ENCODE measurements around the gene USP6NL.
"Not testable (repeated sequence)": the region's sequence is repeated elsewhere in the genome, so short reads cannot be mapped to it uniquely, and the experiment has no call there.

USP6NL gene

GRCh38 chr10:11446133-11446532 is 165.3 kb downstream of the USP6NL start:
- no peak for DNase-seq (ENCODE audit: low read depth, low spot score)

DNA sequence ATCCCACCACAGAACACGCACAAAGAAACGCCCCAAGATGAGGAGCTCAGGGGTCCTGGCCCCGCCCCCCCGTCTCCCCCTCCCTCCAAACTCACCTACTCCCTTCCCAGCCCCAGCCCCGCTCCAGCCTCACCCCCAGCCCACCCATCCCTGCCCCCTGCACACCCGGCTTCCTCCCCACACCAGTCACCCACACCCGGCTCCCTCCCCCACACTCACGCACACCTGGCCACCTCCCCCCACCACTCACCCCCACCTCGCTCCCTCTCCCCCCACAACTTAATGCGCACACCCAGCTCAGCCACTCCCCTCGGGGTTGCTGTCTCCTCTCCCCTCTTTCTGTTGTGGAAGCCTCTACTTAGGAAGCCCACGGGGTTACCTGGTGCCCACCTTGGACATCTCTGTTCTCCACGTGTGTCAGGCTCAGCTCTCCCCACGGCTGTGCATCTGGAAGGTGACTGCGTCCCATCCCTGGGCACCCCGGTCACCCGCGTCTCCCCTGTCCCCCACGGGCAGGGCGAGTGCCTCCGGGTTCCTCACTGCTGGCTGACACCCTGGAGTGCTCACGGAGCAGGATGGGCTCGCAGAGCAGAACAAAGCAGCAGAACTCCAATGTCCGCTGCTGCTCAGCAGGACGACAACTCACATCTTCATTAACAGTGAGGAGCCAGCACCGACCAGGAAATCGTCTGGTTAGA is 166.8 kb downstream of the USP6NL start:
- DNase-seq (ENCODE audit: low read depth, low spot score) = no peak

DNA sequence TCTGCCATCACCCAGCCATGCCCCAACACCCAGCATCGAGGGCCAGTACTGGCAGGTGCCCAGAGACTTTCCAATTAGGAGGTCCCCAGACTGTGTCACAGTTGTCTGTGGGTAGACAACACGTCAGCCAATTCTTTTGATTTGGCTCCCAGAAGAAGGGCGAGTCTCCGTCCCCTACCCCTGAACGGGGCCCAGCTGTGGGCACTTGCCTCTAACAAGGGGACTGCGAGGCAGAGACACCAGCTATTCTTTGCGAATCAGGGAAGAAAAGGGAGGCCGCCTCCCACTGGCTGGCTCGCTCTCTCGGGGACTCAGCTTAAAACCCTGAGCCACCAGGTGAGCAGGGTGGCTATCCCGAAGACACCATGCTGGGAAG is 167.3 kb downstream of the USP6NL start:
- DNase-seq (ENCODE audit: low read depth, low spot score) = no peak

- DNase-seq (ENCODE audit: low read depth, low spot score) = no peak
These were observed 167.8 kb downstream of the USP6NL start for GRCh38 chr10:11443468-11444154.

GRCh38 chr10:11442001-11442773 is 169.3 kb downstream of the USP6NL start:
- no peak for DNase-seq (ENCODE audit: low read depth, low spot score)

- no peak for DNase-seq (ENCODE audit: low read depth, low spot score)
These were observed 170.3 kb downstream of the USP6NL start for GRCh38 chr10:11441151-11441535.

DNA sequence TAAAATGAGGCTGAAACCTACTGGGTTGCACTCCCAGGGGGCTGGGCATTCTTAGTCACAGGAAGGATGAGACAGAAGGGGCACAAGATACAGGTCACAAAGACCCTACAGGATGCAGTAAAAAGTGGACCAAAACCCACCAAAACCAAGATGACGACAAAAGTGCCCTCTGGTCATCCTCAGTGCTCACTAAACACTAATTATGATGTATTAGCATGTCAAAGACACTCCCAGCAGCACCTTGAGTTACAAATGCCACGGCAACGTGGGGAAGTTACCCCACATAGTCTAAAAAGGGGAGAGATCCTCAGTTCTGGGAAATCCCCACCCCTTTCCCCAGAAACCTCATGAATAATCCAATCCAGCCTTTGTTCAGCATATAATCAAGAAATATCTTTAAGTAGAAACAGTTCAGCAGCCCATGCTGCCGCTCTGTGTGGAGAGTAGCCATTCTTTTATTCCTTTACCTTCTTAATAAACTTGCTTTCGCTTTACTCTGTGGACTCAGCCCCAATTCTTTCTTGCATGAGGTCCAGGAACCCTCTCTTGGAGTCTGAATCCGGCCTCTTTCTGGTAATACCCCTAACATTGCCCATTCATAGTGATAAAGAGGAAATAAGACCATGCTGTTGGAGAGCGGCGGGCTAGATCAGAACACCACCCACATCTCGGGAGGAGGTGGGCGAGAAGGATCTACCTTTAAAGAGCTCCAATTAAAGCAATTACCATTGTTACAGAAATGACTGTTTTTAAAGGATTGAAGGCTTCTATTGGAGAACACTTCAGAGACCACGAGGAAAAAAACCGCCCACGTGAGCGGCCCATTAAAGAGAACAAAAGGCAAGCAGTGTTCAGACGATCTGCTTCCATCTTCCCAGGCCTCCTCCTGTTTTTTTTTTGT is 170.9 kb downstream of the USP6NL start:
- no peak for DNase-seq (ENCODE audit: low read depth, low spot score)

DNA sequence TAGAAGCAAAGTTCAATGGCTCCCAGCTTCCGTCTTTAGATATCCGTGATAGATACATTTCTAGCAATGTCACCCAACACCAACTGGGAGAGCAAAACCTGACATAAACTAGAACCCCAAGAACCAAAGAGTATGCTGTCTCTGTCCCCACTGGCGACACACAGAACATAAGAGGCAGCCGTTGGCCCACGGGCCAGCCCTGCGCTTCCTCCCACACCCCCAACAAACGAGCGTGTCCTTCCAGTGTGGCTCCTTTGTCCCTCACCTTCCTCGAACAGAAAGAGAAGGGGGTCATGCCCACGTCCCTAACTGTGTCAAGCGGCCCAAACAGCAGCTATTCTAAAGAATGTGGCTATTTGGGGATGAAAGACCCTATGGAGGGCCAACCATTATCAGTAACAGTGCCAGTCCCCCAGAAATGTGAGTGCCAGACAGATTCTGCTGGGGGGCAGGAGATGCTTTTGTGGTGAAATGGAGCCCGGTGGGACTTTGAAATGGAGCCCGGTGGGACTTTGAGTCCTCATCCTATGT is 171.9 kb downstream of the USP6NL start:
- no peak for DNase-seq (ENCODE audit: low read depth, low spot score)

DNA sequence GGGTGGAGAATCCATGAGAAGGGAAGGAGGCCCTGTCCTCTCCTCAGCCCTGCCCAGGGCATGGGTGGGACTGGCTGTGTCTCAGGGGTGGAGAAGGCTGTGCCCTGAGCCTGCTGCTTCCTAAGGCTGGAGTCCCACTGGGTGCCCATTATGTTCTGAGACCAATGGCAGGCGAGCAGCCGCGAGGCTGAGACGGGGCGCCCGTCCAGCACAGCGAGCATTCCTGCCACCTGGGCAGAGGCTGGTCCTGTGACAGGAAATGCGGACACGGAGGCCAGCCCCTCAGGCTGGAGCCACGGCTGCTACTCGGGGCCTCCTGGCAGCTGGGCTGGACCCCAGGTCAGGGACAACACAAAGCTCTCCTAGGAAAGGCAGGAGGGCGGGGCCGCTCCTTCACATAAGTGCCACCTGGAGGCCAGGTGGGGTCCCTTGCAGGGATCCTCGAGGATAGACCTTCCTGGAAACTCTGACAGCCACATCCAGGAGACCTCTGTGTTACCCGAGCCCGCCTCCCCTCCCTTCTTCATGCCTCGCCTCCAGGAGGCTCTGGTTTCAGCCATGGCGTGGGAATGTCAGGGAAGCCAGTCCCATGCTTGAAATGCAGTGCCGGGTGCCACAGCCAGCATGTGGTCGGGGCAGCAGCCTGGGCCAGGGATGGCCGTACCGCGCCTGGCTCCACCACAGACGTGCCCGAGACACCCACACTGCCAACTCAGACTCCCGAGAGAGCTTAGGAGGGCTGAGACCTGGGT is 173.9 kb downstream of the USP6NL start:
- no peak for DNase-seq (ENCODE audit: low read depth, low spot score)

DNA sequence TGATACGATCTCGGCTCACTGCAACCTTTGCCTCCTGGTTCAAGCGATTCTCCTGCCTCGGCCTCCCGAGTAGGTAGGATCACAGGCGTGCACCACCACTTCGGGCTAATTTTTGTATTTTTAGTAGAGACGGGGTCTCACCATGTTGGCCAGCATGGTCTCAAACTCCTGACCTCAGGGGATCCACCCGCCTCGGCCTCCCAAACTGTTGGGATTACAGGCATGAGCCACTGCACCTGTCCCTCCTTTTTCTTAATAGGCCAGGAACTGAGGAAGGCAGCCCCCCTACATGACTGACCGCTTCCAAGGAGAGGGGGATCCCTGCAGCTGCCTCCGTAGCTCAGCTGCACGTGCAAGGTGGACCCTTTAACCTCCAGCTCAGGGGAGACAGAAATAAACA is 175.0 kb downstream of the USP6NL start:
- DNase-seq (ENCODE audit: low read depth, low spot score) = not testable (repeated sequence)

DNA sequence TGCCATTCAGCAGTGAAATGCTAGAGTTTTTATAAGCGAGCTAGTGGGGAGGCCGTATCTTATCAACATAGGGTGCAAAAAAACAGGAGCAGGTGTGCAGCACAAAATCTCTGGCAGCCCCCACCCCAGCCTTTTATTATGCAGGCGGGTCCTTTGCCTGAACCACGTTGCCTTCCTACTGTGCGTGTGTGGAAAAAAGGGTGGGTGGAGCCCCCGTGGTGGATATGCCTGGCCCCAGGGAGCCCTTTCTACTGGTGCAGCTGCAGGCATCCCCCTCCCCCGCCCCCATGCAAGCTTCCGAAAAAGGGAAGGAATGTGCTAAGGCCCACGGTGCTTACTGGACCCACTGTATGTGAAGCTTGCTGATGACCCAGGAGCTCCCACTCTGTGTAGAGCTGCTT is 175.9 kb downstream of the USP6NL start:
- no peak for DNase-seq (ENCODE audit: low read depth, low spot score)

GRCh38 chr10:11434324-11434723 is 177.1 kb downstream of the USP6NL start:
- DNase-seq (ENCODE audit: low read depth, low spot score) = no peak

GRCh38 chr10:11433657-11434056 is 177.8 kb downstream of the USP6NL start:
- no peak for DNase-seq (ENCODE audit: low read depth, low spot score)

GRCh38 chr10:11431216-11431555 is 180.3 kb downstream of the USP6NL start:
- DNase-seq (ENCODE audit: low read depth, low spot score) = no peak

DNA sequence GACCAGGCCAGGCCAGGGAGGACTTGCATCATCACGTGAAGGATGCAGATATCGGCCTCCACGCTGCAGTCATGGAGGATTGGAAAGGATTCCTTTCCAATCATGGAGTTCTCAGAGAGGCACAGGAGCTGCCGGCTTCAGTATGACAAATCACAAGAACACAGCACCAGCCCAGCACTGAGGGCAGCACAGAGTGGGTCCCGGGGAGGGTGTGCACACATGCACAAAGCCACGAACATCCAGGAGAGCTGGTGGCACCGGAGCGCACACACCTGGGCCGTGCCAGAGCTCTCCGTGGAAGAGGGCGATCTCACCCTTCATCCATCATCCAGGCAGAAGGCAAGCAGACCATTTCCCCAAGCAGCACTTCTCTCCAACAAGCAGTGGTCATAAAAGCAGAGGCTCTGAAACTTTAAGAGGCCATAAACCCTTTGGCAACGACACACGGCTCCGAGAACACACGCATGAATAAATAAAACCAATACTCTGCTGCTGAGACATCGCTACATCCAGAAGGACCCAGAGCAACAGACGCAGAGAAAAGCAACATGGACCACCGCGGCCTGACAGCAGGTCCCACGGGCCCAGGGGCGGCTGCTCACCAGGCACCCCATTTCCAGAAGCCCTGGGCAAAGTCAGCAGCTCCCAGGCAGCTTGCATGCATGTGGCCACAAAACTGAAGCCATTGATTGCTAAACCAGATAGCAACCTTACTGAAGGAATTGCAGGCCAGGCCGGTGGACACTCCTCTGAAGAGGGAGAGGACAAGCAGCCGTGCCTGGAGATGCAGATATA is 180.8 kb downstream of the USP6NL start:
- no peak for DNase-seq (ENCODE audit: low read depth, low spot score)

- DNase-seq (ENCODE audit: low read depth, low spot score) = no peak
These were observed 181.9 kb downstream of the USP6NL start for GRCh38 chr10:11429439-11430052.

DNA sequence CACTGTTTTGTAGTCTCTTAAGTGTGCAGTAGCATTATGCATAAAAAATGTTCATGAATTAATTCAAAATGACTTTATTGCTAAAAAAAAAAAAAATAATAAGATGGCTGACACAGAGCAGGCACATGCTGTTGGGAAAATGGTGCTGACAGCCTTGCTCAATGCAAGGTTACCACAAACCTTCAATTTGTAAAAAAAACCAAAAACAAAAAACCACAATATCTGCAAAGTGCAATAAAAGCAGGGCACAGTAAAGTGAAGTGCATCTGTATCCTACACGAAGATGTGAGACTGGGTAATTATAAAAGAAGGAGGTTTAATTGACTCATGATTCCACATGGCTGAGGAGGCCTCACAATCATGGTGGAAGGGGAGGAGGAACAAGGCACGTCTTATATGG is 185.8 kb downstream of the USP6NL start:
- no peak for DNase-seq (ENCODE audit: low read depth, low spot score)

- no peak for DNase-seq (ENCODE audit: low read depth, low spot score)
These were observed 186.2 kb downstream of the USP6NL start for GRCh38 chr10:11425296-11425610.

DNA sequence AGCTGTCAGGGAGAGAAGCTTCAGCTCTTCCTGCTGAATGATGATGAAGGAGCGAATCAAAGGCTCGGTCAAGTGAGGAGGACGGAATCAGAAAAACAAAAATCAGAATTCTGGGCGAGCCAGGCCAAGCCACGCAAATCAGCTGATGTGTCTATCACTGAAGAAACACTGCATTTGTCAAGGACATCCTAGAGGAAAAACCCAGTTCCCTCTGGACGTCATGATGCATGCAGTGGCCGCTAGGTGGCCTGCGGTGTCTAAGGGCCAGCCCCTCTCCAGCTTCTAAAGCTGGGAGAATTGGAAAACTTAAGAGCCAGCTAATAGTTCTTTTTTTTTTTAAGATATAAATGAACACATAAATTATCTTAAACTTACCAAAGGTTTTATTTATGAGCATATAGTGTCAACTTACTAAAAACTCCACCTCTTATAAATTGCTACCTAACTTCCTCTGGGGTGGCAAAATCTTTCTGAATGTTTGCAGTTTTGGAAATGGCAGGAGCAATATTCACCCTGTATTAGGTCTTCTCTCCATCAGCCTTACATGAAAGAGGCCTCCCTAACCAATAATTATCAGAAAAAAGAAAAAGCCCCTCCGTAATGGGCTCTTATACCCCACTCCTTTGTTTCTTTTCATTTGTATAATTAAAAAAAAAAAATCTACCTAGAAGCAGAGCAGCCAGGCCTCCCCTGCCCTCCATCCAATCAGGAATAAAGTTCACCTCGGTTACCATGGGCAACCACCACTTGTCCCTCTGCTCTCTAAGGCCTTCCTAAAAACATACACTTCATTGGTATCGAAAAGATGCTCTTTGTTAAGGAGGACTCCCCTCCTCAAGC is 186.8 kb downstream of the USP6NL start:
- DNase-seq (ENCODE audit: low read depth, low spot score) = no peak

Measured in activated CD4-positive, CD25-positive, alpha-beta regulatory T cell treated with anti-CD3 and anti-CD28 coated beads, Interleukin-2, amount 50 U/mL, for 16 hours (primary cell).